Mucosa of rectum (tissue), 2 donors: ENCODE data around the gene SCN4A.
"Not testable (repeated sequence)": the region's sequence is repeated elsewhere in the genome, so short reads cannot be mapped to it uniquely, and the experiment has no call there.

Experiments used
- H3K27ac ChIP-seq, 2 donors: one replicate each; pipeline ENCODE4 v1.7.0; 2013; ENCODE audit warnings: inconsistent platforms in 2 of 2, low read depth in 2 of 2, low read length in 2 of 2
- H3K27me3 ChIP-seq, 2 donors: one replicate each; pipeline ENCODE4 v1.7.0; 2013; ENCODE audit warnings: low read length in 2 of 2; ENCODE audit not compliant: control insufficient read depth in 2 of 2, insufficient read depth in 2 of 2
- H3K36me3 ChIP-seq, 2 donors: one replicate each; pipeline ENCODE4 v1.7.0; 2013; ENCODE audit warnings: low read length in 2 of 2; ENCODE audit not compliant: control insufficient read depth in 2 of 2, insufficient read depth in 2 of 2
- H3K4me1 ChIP-seq, 2 donors: one replicate each; pipeline ENCODE4 v1.7.0; 2013; ENCODE audit warnings: low read length in 2 of 2, mild to moderate bottlenecking in 1 of 2; ENCODE audit not compliant: control insufficient read depth in 2 of 2, insufficient read depth in 2 of 2
- H3K4me3 ChIP-seq, 2 donors: one replicate each; pipeline ENCODE4 v1.7.0; 2013; ENCODE audit warnings: low read length in 2 of 2
- H3K9ac ChIP-seq, 2 donors: one replicate each; pipeline ENCODE4 v1.7.0; 2013; ENCODE audit warnings: low read length in 2 of 2, low read depth in 1 of 2, mild to moderate bottlenecking in 1 of 2
- H3K9me3 ChIP-seq, 2 donors: one replicate each; pipeline ENCODE4 v1.7.0; 2013; ENCODE audit warnings: low read length in 2 of 2; ENCODE audit not compliant: control insufficient read depth in 2 of 2
- donor health status: healthy.
- donor health status: Normal muscosa, but diverticular disease.

Gene SCN4A

DNA sequence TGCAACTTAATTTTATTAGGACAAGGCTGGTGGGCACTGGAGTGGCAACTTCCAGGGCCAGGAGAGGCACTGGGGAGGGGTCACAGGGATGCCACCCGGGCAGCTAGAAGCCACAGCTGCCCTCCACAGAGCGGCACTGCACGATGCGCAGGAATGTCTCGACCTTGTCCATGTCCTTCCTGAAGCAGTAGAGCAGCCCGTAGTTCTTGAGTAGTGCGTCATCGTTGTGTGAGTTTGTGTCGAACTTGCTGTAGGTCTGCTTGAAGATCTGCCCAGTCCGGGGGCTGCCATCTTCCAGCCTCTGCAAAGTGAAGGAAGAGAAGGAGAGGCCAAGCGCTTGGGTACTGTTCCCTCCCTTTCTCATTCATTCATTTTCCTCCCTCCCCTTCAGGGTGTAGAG is 55.5 kb downstream of the SCN4A start:
- not testable (repeated sequence) for H3K27me3 ChIP-seq, H3K9me3 ChIP-seq, H3K27ac ChIP-seq, H3K9ac ChIP-seq, H3K4me1 ChIP-seq, H3K4me3 ChIP-seq, H3K36me3 ChIP-seq

DNA sequence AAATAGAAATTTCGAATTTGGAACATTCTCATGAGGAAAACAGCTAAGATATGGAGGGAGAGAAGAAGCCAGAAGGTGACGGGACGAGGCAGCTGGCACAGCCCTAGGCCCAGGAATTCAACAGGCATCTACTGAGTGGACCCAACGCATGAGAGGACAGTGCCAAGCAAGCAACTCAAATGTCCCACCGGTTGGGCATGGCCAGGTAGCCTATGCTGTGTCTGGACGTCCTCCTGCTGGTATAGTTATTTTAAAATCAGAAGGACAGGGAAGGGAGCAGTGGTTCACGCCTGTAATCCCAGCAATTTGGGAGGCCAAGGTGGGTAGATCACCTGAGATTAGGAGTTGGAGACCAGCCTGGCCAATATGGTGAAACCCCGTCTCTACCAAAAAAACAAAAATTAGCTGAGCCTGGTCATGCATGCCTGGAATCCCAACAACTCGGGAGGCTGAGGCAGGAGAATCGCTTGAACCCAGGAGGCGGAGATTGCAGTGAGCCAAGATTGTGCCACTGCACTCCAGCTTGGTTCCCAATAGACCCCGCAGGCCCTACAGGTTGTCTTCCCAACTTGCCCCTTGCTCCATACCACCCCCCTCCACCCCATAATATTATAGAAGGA is 56.0 kb downstream of the SCN4A start:
- Histone ChIP-seq H3K9ac (no peak overlapping the region), H3K36me3 (no peaks in the 10 kb centered on the region)

DNA sequence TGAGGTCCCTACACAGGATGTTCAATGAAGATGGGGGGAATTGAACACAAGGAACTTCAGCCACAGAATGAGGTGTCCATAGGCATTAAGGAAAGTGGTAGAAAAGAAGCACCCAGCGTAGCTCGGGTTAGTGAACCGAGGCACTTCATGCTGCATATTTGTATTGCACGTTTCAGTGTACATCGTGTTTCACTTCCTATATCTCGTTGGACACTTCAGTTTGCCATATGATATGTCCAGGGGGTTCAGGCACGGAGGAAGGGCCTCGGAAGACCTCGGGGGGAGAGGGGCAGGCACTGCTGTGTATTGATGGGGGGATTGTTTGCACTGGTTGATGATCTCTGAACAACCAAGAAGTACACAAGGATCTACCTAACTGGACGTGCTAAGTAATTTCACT is 57.0 kb downstream of the SCN4A start:
- not testable (repeated sequence) for H3K4me1 ChIP-seq, H3K4me3 ChIP-seq

More for the DNA sequence above, 56.0 kb downstream of the SCN4A start:
- Histone ChIP-seq H3K9me3 (no peaks in the 10 kb centered on the region), H3K27ac (no peak overlapping the region), H3K27me3 (no peaks in the 10 kb centered on the region), H3K4me3 (no peak overlapping the region), H3K4me1 (no peaks in the 10 kb centered on the region)

DNA sequence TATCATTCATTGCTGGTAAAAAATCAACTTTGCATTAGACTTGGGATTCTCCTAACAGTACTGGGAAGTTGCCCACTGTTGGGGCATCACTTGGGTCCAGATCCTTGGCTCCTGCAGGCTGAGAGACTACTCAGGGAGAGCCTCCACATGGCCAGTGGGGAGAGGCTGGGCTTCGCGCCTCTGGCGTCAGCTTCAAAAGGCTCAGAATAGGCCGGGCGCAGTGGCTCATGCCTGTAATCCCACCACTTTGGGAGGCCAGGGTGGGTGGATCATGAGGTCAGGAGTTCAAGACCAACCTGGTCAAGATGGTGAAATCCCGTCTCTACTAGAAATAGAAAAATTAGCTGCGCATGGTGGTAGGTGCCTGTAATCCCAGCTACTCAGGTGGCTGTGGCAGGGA is 58.2 kb downstream of the SCN4A start:
- Histone ChIP-seq H3K27ac (no peak overlapping the region), H3K9me3 (no peaks in the 10 kb centered on the region), H3K9ac (no peak overlapping the region), H3K4me1 (no peaks in the 10 kb centered on the region), H3K4me3 (no peak overlapping the region), H3K27me3 (no peaks in the 10 kb centered on the region), H3K36me3 (no peaks in the 10 kb centered on the region)

More for the DNA sequence above, 57.0 kb downstream of the SCN4A start:
- H3K36me3 ChIP-seq, H3K27me3 ChIP-seq, H3K9me3 ChIP-seq, H3K27ac ChIP-seq, H3K9ac ChIP-seq: not testable (repeated sequence)

DNA sequence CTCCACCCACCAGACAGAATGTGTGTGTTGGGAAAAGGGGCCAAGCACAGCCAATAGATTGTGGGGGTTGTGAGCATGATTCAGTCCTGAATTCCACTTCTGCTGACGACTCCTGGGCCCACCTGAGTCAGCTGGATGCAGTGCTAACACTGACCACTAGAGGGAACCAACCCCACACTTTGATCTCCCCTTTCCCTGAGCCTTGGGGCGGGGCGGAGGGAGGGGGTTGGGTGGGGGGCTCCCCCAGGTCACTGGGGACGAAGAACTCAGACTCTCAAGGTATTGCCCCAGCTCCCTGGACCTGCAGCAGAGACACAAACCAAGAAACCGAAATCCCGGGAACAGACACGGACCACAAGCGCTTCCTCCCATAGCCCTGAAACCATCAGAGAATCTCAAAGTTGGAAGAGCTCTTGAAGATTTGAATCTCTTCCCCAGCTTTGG is 61.0 kb downstream of the SCN4A start:
- no peak overlapping the region for H3K4me3 ChIP-seq
- H3K9me3 ChIP-seq: no peaks in the 10 kb centered on the region
- H3K27ac ChIP-seq: no peak overlapping the region
- H3K27me3 ChIP-seq: no peaks in the 10 kb centered on the region
- H3K9ac ChIP-seq: no peak overlapping the region
- no peaks in the 10 kb centered on the region for H3K4me1 ChIP-seq
- H3K36me3 ChIP-seq: no peaks in the 10 kb centered on the region

DNA sequence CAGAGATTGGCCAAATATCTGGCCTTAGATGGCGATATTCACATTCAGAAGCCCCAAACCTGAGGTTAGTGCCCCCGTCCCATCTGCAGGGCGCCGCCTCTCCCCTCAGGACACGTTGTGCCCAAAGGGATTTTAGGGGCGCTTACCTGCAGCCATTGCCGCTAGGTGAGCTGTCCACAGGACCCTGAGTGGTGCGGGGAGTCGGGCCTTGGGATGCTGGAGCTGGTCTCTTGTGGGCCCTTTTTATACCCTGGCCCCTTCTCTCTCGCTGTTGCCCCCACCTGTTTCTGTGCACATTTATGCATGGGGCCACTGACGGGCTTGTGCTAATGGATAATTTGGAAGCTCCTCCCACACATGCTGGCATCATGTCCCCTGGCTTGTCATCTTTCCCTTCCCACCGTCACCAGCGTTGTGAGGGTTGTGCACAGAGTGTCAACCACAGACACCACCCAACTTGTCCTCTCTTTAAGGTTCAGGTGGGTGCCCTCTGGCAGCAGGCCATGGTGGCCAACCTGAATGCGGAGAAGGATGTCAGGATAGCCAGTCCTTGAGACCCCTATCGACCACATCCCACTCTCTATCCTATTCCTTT is 61.6 kb downstream of the SCN4A start, which contains the start of gene CSHL1:
Gene CSHL1 (minus strand): TSS at position 218 of the 595 bp plus-strand sequence. CDS start 62 bp downstream, at position 156.
- Histone ChIP-seq H3K27ac (no peak within 1 kb of the TSS), H3K9ac (no peak within 1 kb of the TSS), H3K4me1 (no peaks in the 10 kb centered on the region), H3K27me3 (no peaks in the 10 kb centered on the region), H3K4me3 (no peak within 1 kb of the TSS), H3K36me3 (no peaks in the 10 kb centered on the region), H3K9me3 (no peaks in the 10 kb centered on the region)

DNA sequence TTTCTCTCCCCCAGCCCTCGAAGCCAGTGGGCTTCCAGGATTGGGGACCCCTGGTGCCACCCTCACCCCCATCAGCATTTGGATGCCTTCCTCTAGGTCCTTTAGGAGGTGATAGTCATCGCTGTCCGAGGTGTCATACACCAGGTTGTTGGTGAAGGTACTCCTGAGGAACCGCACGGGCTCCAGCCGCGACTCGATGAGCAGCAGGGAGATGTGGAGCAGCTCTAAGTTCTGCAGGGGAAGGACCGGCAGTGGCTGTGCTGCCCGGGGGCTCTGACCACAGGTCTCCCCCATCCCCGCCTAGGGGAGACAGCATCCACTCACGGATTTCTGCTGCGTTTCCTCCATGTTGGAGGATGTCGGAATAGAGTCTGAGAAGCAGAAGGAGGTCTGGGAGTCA is 62.6 kb downstream of the SCN4A start:
- no peaks in the 10 kb centered on the region for H3K27me3 ChIP-seq
- no peaks in the 10 kb centered on the region for H3K36me3 ChIP-seq
- H3K9me3 ChIP-seq: no peaks in the 10 kb centered on the region
- no peak overlapping the region for H3K9ac ChIP-seq
- H3K27ac ChIP-seq: no peak overlapping the region
- H3K4me1 ChIP-seq: no peaks in the 10 kb centered on the region
- H3K4me3 ChIP-seq: no peak overlapping the region

DNA sequence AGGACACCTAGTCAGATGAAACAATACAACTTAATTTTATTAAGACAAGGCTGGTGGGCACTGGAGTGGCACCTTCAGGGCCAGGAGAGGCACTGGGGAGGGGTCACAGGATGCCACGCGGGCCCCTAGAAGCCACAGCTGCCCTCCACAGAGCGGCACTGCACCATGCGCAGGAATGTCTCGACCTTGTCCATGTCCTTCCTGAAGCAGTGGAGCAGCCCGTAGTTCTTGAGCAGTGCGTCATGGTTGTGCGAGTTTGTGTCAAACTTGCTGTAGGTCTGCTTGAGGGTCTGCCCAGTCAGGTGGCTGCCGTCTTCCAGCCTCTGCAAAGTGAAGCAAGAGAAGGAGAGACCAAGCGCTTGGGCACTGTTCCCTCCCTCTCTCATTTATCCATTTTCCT is 63.1 kb downstream of the SCN4A start:
- not testable (repeated sequence) for H3K9me3 ChIP-seq, H3K36me3 ChIP-seq, H3K4me1 ChIP-seq, H3K27me3 ChIP-seq, H3K9ac ChIP-seq, H3K4me3 ChIP-seq, H3K27ac ChIP-seq

DNA sequence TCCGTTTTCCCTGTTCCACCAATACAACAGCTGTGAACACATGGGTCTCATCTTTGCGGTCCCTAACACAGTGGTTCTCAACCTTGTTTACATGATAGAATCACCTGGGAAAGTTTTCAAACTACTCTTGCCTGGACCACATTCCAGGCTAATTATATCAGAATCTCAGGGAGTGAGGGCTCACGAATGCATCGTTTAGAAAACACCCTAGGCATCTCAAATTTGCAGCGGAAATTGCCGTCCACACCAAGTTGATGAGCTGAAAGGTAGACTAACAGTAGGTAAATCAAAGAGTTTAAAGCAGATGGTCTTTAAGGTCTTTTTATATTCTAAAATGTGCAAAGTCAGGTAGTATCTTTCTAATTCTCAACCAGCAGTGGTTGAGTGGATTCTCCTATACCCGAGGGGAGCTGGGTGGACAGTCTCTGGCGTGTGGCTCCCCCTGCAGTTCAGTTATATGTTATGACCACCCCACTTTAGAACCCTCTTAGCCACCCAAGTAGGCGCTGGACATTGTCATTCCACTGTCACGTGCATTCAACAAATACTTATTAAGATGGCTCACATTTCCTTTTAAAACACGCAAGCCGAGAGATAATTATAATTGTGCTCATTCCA is 65.4 kb downstream of the SCN4A start:
- H3K36me3 ChIP-seq, H3K9me3 ChIP-seq, H3K4me3 ChIP-seq: not testable (repeated sequence)

DNA sequence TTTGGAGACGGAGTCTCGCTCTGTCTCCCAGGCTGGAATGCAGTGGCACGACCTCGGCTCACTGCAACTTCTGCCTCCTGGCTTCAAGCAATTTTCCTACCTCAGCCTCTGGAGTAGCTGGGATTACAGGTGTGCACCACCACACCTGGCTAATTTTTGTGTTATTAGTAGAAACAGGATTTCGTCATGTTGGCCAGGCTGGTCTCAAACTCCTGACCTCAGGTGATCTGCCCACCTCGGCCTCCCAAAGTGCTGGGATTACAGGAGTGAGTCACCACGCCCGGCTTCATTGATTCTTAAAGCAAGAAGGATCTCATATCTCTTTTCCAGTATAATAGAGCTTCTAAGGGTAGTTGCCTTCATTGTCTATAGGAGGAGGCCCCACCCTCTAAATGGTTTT is 67.9 kb downstream of the SCN4A start:
- not testable (repeated sequence) for H3K4me1 ChIP-seq, H3K36me3 ChIP-seq, H3K9me3 ChIP-seq, H3K27me3 ChIP-seq, H3K27ac ChIP-seq, H3K9ac ChIP-seq, H3K4me3 ChIP-seq

More for the DNA sequence above, 65.4 kb downstream of the SCN4A start:
- not testable (repeated sequence) for H3K27ac ChIP-seq, H3K9ac ChIP-seq, H3K27me3 ChIP-seq, H3K4me1 ChIP-seq
